Measurements from ENCODE around the gene AK9. TPM values are rescaled to one million over a fixed set of nuclear protein-coding genes. Genes with fewer than 3 reads are reported as not detected.
"Not testable (repeated sequence)": the region's sequence is repeated elsewhere in the genome, so short reads cannot be mapped to it uniquely, and the experiment has no call there.

Gene AK9
- total and polyA plus RNA-seq, 12 donors: 1.9 to 9.9 (median 5.4) TPM

DNA sequence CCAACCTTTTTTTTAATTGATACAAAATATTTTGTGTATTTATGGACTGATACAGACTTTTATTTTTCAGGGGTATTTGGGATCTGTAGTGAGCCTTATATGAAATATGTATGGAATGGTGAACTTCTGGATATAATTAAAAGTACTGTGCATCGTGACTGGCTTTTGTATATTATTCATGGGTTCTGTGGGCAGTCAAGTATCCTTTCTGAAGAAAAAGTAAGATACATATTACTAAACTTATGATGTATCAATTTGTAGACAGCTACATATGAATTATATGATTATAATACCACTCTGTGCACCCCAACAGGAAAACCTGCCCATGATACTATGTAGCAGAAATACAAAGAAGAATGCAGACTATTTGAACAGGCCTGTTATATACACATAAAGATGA is 47.3 kb upstream of the AK9 start:
- DNase-seq: no peak
- Histone ChIP-seq H3K36me3 (replicated peaks in 1 of 2) (peaks cover 0 to 6% of the 10 kb centered on the region in 2 donors), H3K27ac (no peak overlapping the region), H3K9me3 (replicated peaks in 1 of 3) (no peaks in the 10 kb centered on the region), H3K27me3 (no peaks in the 10 kb centered on the region), H3K4me1 (replicated peaks in 1 of 2) (peaks cover 7% of the 10 kb centered on the region in 2 donors), H3K4me3 (no peak overlapping the region)
- TF ChIP-seq POLR2A (IDR thresholded peaks at IDR 0.05) (no peak), CTCF (IDR thresholded peaks at IDR 0.05) (no peak)
- intact Hi-C loops (cut with DNase I): no loop called here
- 83 to 94% (median 93%) methylated on average over 1 of the region's 1 CpG for WGBS, 4 donors

DNA sequence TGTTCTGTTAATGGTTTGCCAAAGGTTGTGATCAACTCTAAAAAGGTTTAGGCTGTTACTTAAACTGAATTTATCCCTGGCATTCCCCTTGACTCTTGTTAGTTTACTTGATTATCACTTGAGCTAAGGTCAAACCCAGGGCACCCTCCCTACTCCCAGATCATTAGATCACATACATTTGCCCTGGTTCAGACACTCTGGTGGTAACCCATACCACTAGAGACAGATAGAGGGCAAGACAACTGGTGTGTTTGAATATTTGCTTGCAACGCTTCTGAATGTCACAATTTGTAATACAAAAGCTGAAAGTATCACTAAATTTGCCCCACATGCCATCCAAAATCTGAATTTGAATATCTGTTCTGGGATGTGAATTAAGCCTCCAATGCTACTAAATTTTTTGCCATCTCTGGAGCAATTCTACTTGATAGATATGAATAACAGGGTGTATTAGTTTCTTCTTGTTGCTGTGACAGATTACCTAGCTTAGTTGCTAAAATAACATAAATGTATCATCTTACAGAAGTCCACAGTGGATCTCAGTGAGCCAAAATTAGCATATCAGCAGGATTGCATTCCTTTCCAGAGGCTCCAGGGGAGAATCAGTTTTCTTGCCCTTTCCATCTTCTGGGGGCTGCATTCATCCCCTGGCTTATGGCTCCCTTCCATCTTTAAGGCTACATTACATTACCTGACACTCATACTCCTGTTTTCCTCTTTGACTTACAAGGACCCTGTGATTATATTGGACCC is 45.4 kb upstream of the AK9 start:
- intact Hi-C loops (cut with DNase I): no loop called here
- Histone ChIP-seq H3K4me3 (no peak overlapping the region), H3K36me3 (replicated peaks in 1 of 2) (peaks cover 0 to 6% of the 10 kb centered on the region in 2 donors), H3K27me3 (no peaks in the 10 kb centered on the region), H3K9me3 (replicated peaks in 1 of 3) (no peaks in the 10 kb centered on the region), H3K4me1 (replicated peaks in 1 of 2) (peaks cover 7% of the 10 kb centered on the region in 2 donors), H3K27ac (no peak overlapping the region)
- 83 to 100% (median 90%) methylated on average over 1 of the region's 1 CpG for WGBS, 4 donors
- TF ChIP-seq CTCF (IDR thresholded peaks at IDR 0.05): no peak
- no peak for TF ChIP-seq POLR2A (IDR thresholded peaks at IDR 0.05)
- no peak for DNase-seq

DNA sequence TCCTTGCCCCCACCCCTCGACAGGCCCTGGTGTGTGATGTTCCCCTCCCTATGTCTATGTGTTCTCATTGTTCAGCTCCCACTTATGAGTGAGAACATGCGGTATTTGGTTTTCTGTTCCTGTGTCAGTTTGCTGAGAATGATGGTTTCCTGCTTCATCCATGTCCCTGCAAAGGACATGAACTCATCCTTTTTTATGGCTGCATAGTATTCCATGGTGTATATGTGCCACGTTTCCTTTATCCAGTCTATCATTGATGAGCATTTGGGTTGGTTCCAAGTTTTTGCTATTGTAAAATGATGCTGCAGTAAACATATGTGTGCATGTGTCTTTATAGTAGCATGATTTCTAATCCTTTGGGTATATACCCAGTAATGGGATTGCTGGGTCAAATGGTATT is 34.2 kb upstream of the AK9 start:
- H3K27ac ChIP-seq; H3K36me3 ChIP-seq (replicated peaks in 1 of 2); DNase-seq; H3K9me3 ChIP-seq (replicated peaks in 1 of 3); intact Hi-C loops (cut with DNase I); H3K4me3 ChIP-seq; H3K27me3 ChIP-seq; H3K4me1 ChIP-seq (replicated peaks in 1 of 2): not testable (repeated sequence)
- 88 to 97% (median 95%) methylated on average over 3 of the region's 3 CpGs for WGBS, 4 donors

DNA sequence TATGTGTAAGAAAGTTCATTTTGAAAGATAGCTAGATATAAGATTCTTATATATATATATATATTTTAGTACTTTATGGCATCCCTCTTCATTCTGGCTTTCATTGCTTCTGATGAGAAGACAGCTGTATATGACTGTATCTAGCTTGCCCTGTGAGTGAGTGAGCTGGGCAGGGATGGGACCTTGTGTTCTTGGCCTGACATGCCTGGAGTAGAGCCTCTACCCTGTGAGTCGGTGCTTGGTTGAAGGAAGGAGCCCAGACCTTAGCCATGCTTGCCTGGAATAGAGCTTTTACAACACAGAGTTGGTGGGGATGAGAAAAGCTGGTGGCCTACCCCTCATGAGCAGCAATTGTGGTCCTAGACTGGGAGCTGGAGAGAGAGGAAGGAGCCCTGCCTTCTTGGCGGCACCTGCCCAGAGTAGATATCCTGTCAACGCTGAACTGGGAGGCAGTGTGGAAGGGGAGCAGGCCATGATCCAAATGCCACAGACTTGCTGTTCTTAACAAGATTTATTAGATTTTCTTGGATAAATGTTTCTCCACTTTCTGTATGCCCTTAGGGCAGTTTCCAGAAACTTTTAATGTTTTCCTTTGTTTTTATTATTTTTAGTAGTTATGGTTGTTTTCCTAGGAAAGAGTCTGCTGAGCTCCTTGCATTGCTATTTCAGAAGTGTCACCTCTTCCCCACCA is 31.7 kb upstream of the AK9 start:
- TF ChIP-seq POLR2A (IDR thresholded peaks at IDR 0.05) (no peak), CTCF (IDR thresholded peaks at IDR 0.05) (no peak)
- 74 to 92% (median 88%) methylated on average over 3 of the region's 3 CpGs for WGBS, 4 donors
- no peak for DNase-seq
- Histone ChIP-seq H3K27me3 (no peaks in the 10 kb centered on the region), H3K27ac (no peak overlapping the region), H3K36me3 (replicated peaks in 1 of 2) (no peaks in the 10 kb centered on the region), H3K9me3 (replicated peaks in 1 of 3) (no peaks in the 10 kb centered on the region), H3K4me3 (no peak overlapping the region), H3K4me1 (replicated peaks in 1 of 2) (peaks cover 0 to 5% of the 10 kb centered on the region in 2 donors)
- intact Hi-C loops (cut with DNase I): no loop called here
